Psoas muscle (tissue), 8 donors: ENCODE data around the gene RNF7. TPM values are rescaled to one million over a fixed set of nuclear protein-coding genes. Genes with fewer than 3 reads are reported as not detected.
"Not testable (repeated sequence)": the region's sequence is repeated elsewhere in the genome, so short reads cannot be mapped to it uniquely, and the experiment has no call there.

Experiments used
- ATAC-seq, 4 donors: fragments of 200-7000 bp; cut with Tn5 transposase; one replicate each; pipeline ENCODE4 v1.9.1; 2020; ENCODE audit warnings: moderate library complexity in 3 of 4, mild to moderate bottlenecking in 2 of 4
- DNase-seq, 2 donors: peaks; one replicate each; pipeline ENCODE4 v3.0.0-alpha.2; 2020
- H3K27ac ChIP-seq: fragments of 200-600 bp; one replicate; pipeline ENCODE4 v1.8.0; 2022
- H3K27me3 ChIP-seq, 3 donors: fragments of 200-600 bp in 1 of 3; one replicate each; pipeline versions ENCODE4 v1.6.1 to v1.8.0; 2013 to 2022; ENCODE audit warnings: low read length in 2 of 3, mild to moderate bottlenecking in 2 of 3, moderate library complexity in 1 of 3; ENCODE audit not compliant: insufficient read depth in 3 of 3
- H3K36me3 ChIP-seq, 2 donors: fragments of 200-600 bp in 1 of 2; one replicate each; pipeline versions ENCODE4 v1.6.1 to v1.8.0; 2013 to 2022; ENCODE audit warnings: low read depth in 1 of 2, mild to moderate bottlenecking in 1 of 2, moderate library complexity in 1 of 2; ENCODE audit not compliant: insufficient read depth in 1 of 2
- H3K4me1 ChIP-seq: fragments of 200-600 bp; one replicate; pipeline ENCODE4 v1.8.0; 2022
- H3K4me3 ChIP-seq: fragments of 200-600 bp; one replicate; pipeline ENCODE4 v1.8.0; 2022; ENCODE audit warnings: mild to moderate bottlenecking
- H3K9me3 ChIP-seq: fragments of 200-600 bp; one replicate; pipeline ENCODE4 v1.8.0; 2022
- WGBS, 3 donors: extraction: QIAGEN DNeasy Blood & Tissue Kit; methylation state at CpG; one replicate each; pipeline versions ENCODE4 v1.1.6 to v1.1.7; 2013; 5-methylcytosine and 5-hydroxymethylcytosine counted together
- intact Hi-C, 2 donors: fragments of 100-400 bp; cut with DNase I; formaldehyde crosslinking; loops; one replicate each; pipeline versions ENCODE4 v1.11.0 to v1.14.2; 2022
- long read RNA-seq, 2 donors: library from polyadenylated mRNA; unstranded; transcript quantifications; one replicate each; pipeline ENCODE4 v2.0.0, GENCODE V29; 2021
- polyA plus RNA-seq, 3 donors: library from polyadenylated mRNA; stranded (reverse); fragments of 200-250 nt; gene quantifications; one replicate each; pipeline ENCODE4 v1.2.3, GENCODE V29; 2013
- total RNA-seq, 4 donors: library from RNA; stranded (reverse); fragmentation: NEBNext Ultra II Directional in 2 of 4; extraction: Animal tissue kit (Norgen Biotek cat#: 25700) in 2 of 4; gene quantifications; one replicate each; pipeline versions ENCODE4 v1.2.1 to v1.2.4, GENCODE V29; 2021 to 2023
- TF ChIP-seq, protein P1 (sequence below): fragments of 200-600 bp; IDR thresholded peaks from one replicate; pipeline ENCODE4 v1.8.0; 2022; ENCODE audit warnings: antibody characterized with exemption
- donor health status: healthy with polysubstance abuse.
- donor health status: DM: no; HTN: no; CAD: no; lungs with moderate emphysema.
- donor health status: Bipolar disorder and iron deficiency.
- donor health status: healthy.
- donor health status: DM: yes; HTN: yes; CAD: no.
- donor health status: DM: no; HTN: no; CAD: no.
- donor health status: DM: no; HTN: no; CAD: no.
- donor health status: DM: yes; HTN: yes; CAD: no.

The RNF7 gene
- total RNA-seq (100 to 1,000 TPM in 3 of 4 donors, 10 to 100 TPM in 1; 95.1 to 123 (median 110) TPM), polyA plus RNA-seq (100 to 1,000 TPM in 2 of 3 donors, 10 to 100 TPM in 1; 87.1 to 191 (median 114) TPM)
- long read RNA-seq, donor 1, transcript RNF7-201 (3 exons, 2,763 nt): major isoform, 107 of 110 reads
- long read RNA-seq, donor 1, partial matches to known transcripts: 0 of 110 reads
- long read RNA-seq, donor 1, other reads (novel, unspliced or antisense): 0 of 110 reads
- long read RNA-seq, donor 2, transcript RNF7-201 (3 exons, 2,763 nt): major isoform, 189 of 213 reads
- long read RNA-seq, donor 2, transcript RNF7-202 (3 exons, 805 nt): minor isoform, 10 of 213 reads
- long read RNA-seq, donor 2, transcript RNF7-203 (4 exons, 1,036 nt): minor isoform, 6 of 213 reads
- long read RNA-seq, donor 2, partial matches to known transcripts: 0 of 213 reads
- long read RNA-seq, donor 2, other reads (novel, unspliced or antisense): 4 of 213 reads

- peak within 1 kb of the TSS; percentile 98 for H3K4me3 ChIP-seq
- H3K27me3 ChIP-seq: no peaks in the 10 kb centered on the region
- ATAC-seq: peak; percentile 97 to 98 (median 98)
- no peaks in the 10 kb centered on the region for H3K36me3 ChIP-seq
- DNase-seq: peak; percentile 94 to 98
- WGBS, 3 donors: 0 to 1% (median 0%) methylated on average over 70 to 81 of the region's 81 CpGs
- peak within 1 kb of the TSS; percentile 96 for H3K27ac ChIP-seq
- intact Hi-C loops: loop anchor here (1.0 to 10.0 kb wide), 5 partner anchors 57 to 707 kb away; partner anchors contain the start of genes ATP1B3 (in 2 of the 2) and XRN1 (in 1 of the 2)
- TF ChIP-seq, protein P1, sequence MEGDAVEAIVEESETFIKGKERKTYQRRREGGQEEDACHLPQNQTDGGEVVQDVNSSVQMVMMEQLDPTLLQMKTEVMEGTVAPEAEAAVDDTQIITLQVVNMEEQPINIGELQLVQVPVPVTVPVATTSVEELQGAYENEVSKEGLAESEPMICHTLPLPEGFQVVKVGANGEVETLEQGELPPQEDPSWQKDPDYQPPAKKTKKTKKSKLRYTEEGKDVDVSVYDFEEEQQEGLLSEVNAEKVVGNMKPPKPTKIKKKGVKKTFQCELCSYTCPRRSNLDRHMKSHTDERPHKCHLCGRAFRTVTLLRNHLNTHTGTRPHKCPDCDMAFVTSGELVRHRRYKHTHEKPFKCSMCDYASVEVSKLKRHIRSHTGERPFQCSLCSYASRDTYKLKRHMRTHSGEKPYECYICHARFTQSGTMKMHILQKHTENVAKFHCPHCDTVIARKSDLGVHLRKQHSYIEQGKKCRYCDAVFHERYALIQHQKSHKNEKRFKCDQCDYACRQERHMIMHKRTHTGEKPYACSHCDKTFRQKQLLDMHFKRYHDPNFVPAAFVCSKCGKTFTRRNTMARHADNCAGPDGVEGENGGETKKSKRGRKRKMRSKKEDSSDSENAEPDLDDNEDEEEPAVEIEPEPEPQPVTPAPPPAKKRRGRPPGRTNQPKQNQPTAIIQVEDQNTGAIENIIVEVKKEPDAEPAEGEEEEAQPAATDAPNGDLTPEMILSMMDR: peak; percentile 91
- H3K4me1 ChIP-seq: peaks cover 37% of the 10 kb centered on the region
- no peaks in the 10 kb centered on the region for H3K9me3 ChIP-seq
Observed at GRCh38 chr3:141738022-141738890, at the start of gene RNF7. Gene RNF7 (plus strand): TSS chr3:141738298. CDS start chr3:141738342, 44 bp downstream.

DNA sequence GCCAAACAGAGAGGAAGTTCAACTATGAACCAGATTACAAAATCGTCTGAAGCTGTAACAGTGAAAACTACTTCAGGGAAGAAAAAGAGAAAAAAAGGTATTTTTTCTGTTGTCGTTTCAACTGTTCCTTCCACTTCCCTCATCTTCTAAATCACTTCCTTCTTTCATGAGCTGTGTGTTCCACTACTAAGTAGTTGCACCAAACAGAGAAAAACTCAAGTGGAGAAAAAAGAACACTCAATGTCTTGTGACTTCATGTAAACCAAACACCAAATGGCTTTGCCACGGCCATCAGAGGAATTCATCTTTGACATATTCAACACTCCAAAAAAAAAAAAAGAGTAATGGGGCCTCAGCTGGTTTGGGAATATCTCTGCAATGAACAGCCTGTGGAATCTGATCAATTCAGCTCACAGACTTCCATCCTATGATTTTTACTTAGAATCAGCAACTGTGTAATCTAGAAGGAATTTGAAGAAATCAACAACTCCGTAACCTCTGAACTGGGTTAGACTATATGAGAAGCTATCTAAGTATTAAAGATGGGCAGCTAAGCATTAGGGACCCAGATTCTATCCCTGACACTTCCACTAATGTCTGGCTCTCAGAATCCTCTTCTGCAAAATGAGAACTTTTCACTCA lies 47.5 kb upstream of the RNF7 start:
- intact Hi-C loops: no loop called here
- H3K27ac ChIP-seq: no peak overlapping the region
- H3K4me3 ChIP-seq: no peak overlapping the region
- no peaks in the 10 kb centered on the region for H3K36me3 ChIP-seq
- DNase-seq: no peak
- ATAC-seq: no peak
- TF ChIP-seq, protein P1: no peak
- H3K4me1 ChIP-seq: peaks cover 6% of the 10 kb centered on the region
- no peaks in the 10 kb centered on the region for H3K9me3 ChIP-seq
- H3K27me3 ChIP-seq: no peaks in the 10 kb centered on the region
- 60 to 67% (median 65%) methylated on average over 4 of the region's 4 CpGs for WGBS, 3 donors

DNA sequence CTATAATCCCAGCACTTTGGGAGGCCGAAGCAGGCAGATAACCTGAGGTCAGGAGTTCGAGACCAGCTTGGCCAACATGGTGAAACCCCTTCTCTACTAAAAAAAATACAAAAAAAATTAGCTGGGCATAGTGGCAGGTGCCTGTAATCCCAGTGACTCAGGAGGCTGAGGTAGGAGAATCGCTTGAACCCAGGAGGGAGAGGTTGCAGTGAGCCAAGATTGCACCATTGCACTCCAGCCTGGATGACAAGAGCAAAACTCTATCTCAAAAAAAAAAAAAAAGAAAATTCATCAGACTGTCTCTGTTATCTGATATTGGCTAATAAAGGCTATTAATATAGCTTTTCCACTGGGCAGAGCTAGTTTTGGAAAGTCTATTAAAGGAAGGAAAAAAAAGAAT lies 46.6 kb upstream of the RNF7 start:
- H3K9me3 ChIP-seq, H3K27me3 ChIP-seq, ATAC-seq, H3K36me3 ChIP-seq, H3K4me1 ChIP-seq, intact Hi-C loops, H3K27ac ChIP-seq, H3K4me3 ChIP-seq, DNase-seq: not testable (repeated sequence)
- WGBS, 3 donors: 78 to 93% (median 79%) methylated on average over 3 of the region's 3 CpGs

- H3K4me1 ChIP-seq, H3K36me3 ChIP-seq, H3K9me3 ChIP-seq, DNase-seq, intact Hi-C loops, H3K27ac ChIP-seq, H3K4me3 ChIP-seq, ATAC-seq, H3K27me3 ChIP-seq: not testable (repeated sequence)
- WGBS, 3 donors: 84 to 99% (median 87%) methylated on average over 4 of the region's 4 CpGs
Observed at GRCh38 chr3:141692973-141693372, 45.1 kb upstream of the RNF7 start.

GRCh38 chr3:141699324-141699723 lies 38.8 kb upstream of the RNF7 start:
- intact Hi-C loops: no loop called here
- Histone ChIP-seq H3K4me1 (no peaks in the 10 kb centered on the region), H3K9me3 (no peaks in the 10 kb centered on the region), H3K4me3 (no peak overlapping the region), H3K36me3 (no peaks in the 10 kb centered on the region), H3K27ac (no peak overlapping the region), H3K27me3 (no peaks in the 10 kb centered on the region)
- TF ChIP-seq, protein P1: no peak
- 62 to 65% (median 63%) methylated on average over 7 of the region's 7 CpGs for whole genome bisulfite sequencing, 3 donors
- ATAC-seq (no peak), DNase-seq (no peak)
